NOMO-1 (cell line): ENCODE results near the gene ARFGAP1.

ENCODE experiments used
- DNase-seq, 2 experiments: peaks; one replicate each; lab custom pipeline; 2025; ENCODE audit not compliant: unreplicated experiment in 2 of 2; lab: John Stamatoyannopoulos, UW

The ARFGAP1 gene

GRCh38 chr20:63276956-63277355 lies 4.3 kb downstream of the ARFGAP1 start:
- no peak for DNase-seq

GRCh38 chr20:63277466-63278272 lies 5.1 kb downstream of the ARFGAP1 start:
- no peak for DNase-seq

- no peak for DNase-seq
Measured at GRCh38 chr20:63278661-63279060, 6.0 kb downstream of the ARFGAP1 start.

DNA sequence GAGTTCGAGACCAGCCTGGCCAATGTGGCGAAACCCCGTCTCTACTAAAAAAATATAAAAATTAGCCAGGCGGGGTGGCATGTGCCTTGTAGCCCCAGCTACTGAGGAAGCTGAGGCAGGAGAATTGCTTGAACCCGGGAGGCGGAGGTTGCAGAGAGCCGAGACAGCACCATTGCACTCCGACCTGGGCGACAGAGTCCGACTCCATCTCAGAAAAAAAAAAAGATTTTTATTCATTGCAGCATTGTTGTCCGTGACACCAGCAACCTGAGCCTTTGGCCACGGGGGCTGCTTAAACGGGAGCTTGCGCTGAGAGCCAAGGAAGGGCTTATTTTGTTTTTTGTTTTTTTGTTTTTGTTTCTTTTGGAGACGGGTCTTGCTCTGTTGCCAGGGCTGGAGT lies 7.3 kb downstream of the ARFGAP1 start:
- no peak for DNase-seq

- DNase-seq: no peak
Measured at GRCh38 chr20:63280371-63280770, 7.8 kb downstream of the ARFGAP1 start.

GRCh38 chr20:63280929-63281545 lies 8.4 kb downstream of the ARFGAP1 start:
- no peak for DNase-seq

GRCh38 chr20:63281742-63282665 lies 9.4 kb downstream of the ARFGAP1 start:
- no peak for DNase-seq

DNA sequence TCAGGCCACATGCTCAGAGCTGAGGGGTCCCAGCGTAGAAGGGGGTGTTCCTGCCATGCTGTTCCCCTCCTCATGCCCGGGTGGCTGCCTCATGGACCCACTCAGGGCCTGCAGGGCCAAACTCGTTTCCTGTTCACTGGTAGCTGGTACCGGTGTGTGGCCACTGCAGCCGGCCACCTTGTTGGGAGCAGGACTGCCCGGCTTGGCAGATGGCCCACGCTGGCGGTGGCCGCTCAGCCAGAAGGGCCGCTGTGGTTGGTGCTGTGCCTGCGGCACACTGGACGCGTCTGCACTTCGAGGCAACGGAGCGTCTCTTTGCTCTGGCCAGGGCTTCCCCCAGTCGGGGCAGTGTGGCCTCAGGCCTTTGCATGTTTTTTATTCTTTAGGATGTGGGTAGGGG lies 10.3 kb downstream of the ARFGAP1 start:
- DNase-seq: no peak

- no peak for DNase-seq
Measured at GRCh38 chr20:63283397-63284082, 10.9 kb downstream of the ARFGAP1 start.

DNA sequence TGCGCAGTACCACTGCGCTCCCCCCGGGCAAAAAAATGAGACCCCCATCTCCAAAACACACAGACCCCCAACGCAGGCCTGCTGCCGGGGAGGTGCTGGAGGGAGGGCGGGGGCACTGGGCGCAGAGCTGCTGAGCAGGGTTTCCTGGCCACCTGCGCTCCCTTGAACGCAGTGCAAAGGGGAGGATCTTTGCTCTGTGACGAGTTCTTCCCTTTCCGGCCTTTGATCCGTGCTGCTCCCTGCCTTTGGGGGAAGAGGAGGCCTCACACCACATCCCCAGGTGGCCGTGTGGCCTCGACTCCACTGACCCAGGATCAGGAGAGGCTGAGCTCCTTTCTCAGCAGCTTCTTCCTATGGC lies 11.4 kb downstream of the ARFGAP1 start:
- DNase-seq: no peak

- DNase-seq: no peak
Measured at GRCh38 chr20:63284544-63284949, 11.9 kb downstream of the ARFGAP1 start.

- no peak for DNase-seq
Measured at GRCh38 chr20:63284981-63285524, 12.4 kb downstream of the ARFGAP1 start.

GRCh38 chr20:63285636-63286615 lies 13.3 kb downstream of the ARFGAP1 start:
- DNase-seq: no peak

DNA sequence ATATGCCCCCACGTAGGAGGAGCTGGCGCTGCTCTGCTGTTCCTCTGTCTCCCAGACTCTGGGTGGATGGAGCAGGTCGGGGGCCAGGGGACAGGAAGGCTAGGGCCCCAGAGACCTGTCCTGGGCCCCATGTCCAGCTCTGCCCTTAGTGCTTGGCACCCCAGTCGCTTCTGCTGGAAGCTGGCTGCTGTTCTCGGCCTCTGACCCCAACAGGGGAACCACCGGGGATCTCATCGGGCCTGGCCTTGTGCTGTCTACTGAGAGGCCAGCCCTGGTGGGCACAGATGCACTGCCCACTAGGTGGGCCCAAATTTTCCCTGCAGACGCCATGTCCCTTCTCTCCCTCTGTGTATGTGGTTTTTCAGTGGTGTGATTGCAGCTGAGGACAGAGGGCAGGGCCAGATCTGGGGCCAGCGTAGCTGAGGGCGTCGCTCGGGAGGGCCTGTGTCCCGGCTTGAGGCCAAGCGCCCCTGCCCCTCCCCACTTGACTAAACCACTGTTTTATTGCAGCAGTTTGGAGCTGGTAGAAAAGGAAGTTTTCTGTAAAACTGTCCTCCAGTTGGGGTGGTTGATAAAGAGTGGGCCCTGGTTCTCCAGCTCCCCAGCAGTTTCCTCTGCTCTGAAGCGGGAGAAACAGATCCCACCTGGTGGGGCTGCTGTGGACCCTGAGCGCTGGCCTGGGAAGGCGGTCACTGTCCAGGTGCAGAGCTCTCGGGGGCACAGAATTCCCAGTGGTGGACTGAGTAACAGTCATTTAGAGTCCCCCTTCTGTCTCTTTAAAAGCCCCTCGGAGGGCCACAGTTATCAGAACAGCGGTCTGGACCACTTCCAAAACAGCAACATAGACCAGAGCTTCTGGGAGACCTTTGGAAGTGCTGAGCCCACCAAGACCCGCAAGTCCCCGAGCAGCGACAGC lies 14.4 kb downstream of the ARFGAP1 start:
- DNase-seq: no peak

- no peak for DNase-seq
Measured at GRCh38 chr20:63287697-63288580, 15.3 kb downstream of the ARFGAP1 start.

DNA sequence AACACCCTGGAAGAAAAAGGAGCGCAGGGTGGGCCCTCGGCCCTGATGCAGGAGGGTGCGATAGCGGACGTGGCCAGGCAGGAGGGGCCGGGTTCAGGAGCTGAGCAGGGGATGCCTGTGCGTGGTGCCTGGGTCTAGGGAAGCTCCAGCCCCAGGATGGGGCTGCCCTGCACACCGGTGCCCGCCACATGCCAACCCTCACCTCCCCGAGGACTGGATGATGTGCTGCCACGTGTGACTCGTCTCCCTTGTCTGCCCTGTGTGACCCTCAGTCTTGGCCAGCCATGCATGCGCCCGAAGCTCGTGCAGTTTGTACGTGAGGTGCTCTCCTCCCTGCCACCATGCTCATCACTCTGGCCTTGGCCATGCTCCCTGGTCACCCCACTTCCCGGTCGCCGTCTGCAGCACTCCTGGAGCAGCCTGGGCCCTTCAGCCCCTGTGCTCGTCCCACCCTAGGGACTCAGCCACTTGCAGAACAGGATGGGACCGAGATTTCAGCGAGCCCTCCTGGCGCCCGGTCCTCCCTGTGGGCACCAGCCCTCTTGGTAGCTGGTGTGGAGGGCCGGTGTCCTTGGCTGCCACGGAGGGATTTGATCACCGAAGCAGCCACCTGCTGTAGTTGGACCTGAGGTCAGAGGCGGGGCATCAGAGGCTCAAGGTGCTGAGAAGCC lies 16.1 kb downstream of the ARFGAP1 start:
- DNase-seq: no peak
